GM12892 (cell line): ENCODE data around the gene RPL19. TPM values are rescaled to one million over a fixed set of nuclear protein-coding genes. Genes with fewer than 3 reads are reported as not detected.

Experiments used
- DNase-seq: peaks from one replicate; pipeline ENCODE4 v3.0.0; 2011; ENCODE audit not compliant: insufficient read length
- FAIRE-seq: peaks from 2 replicates; lab custom pipeline; 2011; peaks lifted over from hg19 to GRCh38; lab: Jason Lieb, UNC
- POLR2A ChIP-seq: IDR thresholded peaks from 2 replicates; pipeline ENCODE4 v1.6.1; 2011; ENCODE audit warnings: low read depth, low read length, control low read depth
- POLR2AphosphoS5 ChIP-seq: IDR thresholded peaks from 2 replicates; pipeline ENCODE4 v1.6.1; 2011; ENCODE audit warnings: low read depth, low read length, control low read depth
- TAF1 ChIP-seq: IDR thresholded peaks from 2 replicates; pipeline ENCODE4 v1.6.1; 2011; ENCODE audit warnings: low read depth, mild to moderate bottlenecking, control low read depth, low read length, borderline replicate concordance
- polyA plus RNA-seq: library from polyadenylated mRNA; unstranded; fragments of >200 nt; gene quantifications from one replicate; pipeline ENCODE4 v1.2.1, GENCODE V29; 2012; ENCODE audit warnings: missing spikeins, inconsistent platforms; ENCODE audit not compliant: missing spikeins

The RPL19 gene
- polyA plus RNA-seq: 5,032 TPM

DNA sequence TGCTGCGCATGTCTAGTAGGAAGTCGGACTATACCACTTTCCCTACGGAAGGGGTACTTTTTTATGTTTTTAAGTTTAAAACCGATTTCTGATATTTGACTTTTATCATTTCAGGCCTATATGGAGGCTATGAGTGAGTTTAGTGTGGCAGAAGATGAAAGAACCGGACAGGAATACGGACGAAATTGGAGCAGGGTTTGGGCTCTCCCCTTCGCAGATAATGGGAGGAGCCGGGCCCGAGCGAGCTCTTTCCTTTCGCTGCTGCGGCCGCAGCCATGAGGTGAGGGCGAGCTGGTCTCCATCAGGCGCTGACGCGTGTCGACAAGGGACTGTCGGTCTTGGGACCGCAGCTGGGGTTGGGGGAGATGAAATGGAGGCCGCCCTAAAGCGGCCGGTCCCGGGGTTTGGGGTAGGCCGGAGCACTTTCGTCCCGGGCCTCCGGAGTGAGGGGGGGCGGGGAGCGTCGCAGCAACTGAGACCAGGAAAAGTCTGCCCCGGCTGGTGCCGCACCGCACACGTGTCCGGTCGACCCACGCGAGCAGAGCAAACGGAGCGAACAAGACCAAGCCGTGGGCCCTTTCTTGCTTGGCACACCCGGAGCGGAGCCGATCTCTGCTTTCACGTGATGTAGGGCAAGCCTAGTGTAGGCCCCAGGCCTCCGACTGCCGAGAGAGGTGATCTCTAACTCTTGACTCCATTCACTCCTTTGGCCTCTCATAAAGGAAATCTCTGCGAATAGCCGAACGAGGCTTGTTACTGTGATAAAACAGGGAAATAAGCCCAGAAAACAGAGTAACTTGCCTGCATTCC is at the start of gene RPL19:
Gene RPL19, plus strand, starts transcription at position 214 of the 810 bp plus-strand sequence. Its CDS starts 62 bp downstream, at position 276.
- TF ChIP-seq TAF1: peak; percentile 97
- TF ChIP-seq POLR2AphosphoS5: peak; percentile 99
- TF ChIP-seq POLR2A: peak; percentile 99
- peak; percentile 86 for DNase-seq
- FAIRE-seq: peak; percentile 30

DNA sequence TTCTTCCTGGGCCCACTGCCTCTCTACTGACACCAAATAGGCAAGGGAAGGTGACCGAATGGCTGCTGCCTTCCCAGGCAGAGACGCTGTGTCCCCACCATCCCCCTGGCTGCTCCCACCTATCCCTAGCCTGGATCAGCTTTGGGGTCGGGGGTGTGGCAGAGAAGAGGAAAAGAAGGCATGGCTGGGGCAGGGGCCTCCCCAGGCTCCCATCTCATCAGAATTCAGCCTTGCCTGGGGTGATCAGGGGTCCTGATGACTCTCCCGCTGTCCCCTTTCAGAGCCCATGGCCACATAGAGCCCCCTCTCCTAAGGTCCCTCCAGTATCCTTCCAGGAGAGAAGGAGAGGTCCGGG is 49.3 kb upstream of the RPL19 start:
- FAIRE-seq (no peak), DNase-seq (no peak)
- TF ChIP-seq POLR2A: no peak
- no peak for TF ChIP-seq POLR2AphosphoS5
- TF ChIP-seq TAF1: no peak

DNA sequence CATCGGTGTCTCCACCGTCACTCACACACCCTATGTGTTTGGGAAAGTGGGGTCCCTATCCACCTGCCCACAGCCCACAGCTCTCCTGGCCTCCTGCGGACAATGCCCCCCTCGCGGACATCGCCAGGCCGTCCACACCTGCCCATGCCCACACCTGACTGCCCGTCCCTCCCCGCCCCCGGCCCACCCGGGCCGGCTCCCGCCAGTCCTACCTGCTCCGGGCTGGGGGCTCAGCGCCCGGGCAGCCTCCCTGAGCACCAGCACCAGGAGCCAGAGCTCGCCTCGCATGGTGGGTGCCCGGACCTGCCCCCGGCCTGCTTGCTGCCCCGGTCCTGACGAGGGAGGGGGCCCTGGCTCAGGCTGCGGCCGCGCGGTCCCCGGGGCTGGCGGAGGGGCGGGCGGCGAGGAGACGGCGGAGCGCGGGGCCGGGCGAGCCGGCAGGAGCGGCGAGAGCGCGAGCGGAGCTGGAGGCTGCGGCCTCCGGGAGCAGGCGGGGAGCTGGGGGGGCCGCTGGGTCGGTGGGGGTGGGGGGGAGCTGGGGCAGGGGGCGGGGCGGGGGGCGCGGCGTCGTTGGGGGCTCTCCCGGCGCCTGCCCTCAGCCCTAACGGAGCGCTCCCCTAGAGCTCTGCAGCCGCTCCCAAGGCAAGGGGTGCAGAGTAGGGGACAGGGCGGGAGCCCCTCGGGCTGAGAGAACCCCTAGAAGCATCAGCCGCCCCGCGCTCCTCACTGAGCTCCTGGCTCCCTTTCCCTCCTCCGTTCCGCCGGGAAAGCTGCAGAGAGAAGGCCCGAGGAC is 48.7 kb upstream of the RPL19 start, which contains the start of gene PLXDC1:
Gene PLXDC1, minus strand, starts transcription at position 488 of the 793 bp plus-strand sequence. Its CDS starts 200 bp downstream, at position 288.
- TF ChIP-seq POLR2AphosphoS5 (no peak), POLR2A (no peak), TAF1 (no peak)
- DNase-seq (no peak), FAIRE-seq (no peak)

DNA sequence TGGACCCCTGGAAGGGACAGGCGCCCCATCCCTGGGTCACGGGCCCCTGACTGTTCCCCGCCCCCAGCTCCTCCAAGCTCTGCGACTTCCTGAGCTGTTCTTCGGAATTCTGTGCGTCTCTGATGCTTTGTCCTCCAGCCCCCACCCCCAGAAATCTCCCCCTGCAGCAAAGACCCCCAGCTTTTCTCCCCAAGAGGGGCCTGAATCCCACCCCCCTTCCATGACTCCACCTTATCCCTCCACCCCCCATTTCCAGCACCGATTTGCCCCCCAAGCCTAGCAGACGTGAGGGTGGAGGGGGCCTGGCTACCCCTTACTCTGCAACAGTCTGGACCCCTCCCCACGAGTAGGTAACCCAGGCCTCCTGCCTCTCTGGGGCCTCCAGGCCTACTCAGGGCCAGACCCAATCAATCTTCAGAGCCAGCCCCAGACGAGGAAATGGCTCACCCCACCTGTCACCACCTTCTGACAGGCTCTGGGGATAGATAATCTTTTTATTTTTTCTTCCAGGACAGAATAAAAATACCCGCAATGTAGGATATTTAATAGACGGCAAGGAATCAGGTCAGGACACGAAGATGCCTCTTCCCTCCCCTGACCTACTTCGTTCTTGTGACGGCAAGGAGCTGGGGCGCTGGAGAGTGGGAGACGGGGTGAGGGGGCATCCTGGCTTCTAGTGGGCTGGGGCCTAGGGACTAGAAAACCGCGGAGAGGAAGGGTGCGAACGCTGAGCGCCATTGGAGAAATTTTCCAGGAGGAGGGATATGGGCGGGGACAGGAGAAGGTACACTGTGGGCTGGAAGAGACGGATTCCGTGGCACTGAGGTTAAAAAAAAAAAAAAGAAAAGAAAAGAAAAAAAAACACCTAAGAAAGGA is 47.9 kb upstream of the RPL19 start:
- FAIRE-seq: no peak

DNA sequence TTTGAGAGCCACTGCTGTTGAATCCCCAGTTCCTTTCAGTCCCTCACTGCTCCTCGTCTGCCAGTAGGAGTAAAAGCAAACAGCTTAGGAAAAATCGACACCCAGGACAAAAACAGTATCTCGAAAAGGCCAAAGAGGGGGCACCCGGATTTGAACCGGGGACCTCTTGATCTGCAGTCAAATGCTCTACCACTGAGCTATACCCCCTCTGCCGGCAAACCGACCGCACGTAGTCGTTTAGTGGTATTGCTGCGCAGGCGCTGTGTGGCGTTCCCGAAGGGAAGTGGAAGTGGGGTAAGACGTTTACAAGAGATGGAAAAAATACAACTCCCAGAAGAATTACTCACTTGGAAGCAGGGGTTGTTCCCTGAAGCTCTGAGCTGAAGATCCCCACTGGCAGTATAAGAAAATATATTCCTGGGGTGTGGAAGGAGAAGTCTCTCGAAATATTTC is 46.5 kb upstream of the RPL19 start:
- no peak for DNase-seq
- no peak for TF ChIP-seq POLR2AphosphoS5
- no peak for TF ChIP-seq TAF1
- peak; percentile 85 for FAIRE-seq

More for the DNA sequence above, 47.9 kb upstream of the RPL19 start:
- TF ChIP-seq TAF1 (no peak), POLR2A (no peak), POLR2AphosphoS5 (no peak)
- DNase-seq: no peak

DNA sequence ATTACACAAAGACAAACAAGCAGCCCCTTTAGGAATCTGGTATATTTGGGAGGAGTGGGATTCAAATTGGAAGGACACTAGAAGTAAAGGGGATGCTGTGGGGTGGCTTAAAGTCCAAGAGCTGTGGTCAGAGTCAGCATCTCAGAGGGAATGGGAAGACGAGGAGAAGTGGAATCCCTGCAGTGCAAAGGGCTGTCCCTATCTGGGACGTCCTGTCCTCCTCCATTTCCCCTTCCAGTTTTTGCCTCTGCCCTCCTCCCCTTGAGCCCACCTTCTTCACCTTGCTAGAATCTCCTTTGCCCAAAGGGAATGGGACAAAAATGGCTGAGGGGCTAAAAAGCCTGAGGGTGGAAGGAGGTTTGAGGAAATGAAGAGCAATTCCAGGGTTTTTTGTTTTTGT is 44.4 kb upstream of the RPL19 start:
- TF ChIP-seq POLR2AphosphoS5 (no peak), POLR2A (no peak), TAF1 (no peak)
- FAIRE-seq (no peak), DNase-seq (no peak)

DNA sequence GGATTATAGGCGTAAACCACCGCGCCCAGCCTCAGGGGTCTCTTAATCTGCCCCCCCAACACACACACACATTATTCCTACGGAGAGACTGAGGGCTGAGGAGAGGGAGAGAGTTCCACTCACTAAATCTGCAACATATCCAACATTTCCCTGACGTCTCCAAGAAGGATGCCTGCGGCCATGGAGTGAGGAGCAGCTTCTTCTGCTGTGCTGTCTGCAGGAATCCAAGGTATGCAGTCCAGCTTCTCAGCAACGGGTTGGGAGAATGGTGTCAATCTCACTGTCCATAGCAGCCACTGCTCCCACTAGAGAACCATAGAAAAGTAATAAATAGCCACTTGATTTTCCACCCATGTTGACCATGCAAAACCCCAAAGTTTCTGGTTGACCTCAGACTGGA is 43.6 kb upstream of the RPL19 start:
- no peak for FAIRE-seq
- TF ChIP-seq POLR2AphosphoS5 (no peak), TAF1 (no peak), POLR2A (no peak)
- no peak for DNase-seq

DNA sequence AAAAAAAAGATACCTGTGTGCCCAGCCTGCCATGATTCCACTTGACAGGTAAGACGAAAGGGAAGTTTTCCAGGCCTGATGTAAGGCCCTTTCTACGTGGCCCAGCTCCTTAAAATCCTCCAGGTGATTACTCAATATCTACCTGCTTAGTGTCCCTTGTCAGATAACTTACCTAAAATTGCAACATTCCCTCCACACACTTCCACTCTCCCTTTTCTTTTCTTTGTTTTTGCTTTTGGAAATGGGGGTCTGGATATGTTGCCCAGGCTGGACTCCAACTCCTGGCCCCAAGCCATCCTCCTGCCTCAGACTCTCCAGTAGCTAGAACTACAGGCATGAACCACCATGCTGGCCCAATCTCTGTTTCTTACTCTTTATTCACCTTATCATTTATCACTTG is 41.5 kb upstream of the RPL19 start:
- FAIRE-seq (no peak), DNase-seq (no peak)
- TF ChIP-seq POLR2A: no peak
- no peak for TF ChIP-seq TAF1
- TF ChIP-seq POLR2AphosphoS5: no peak

DNA sequence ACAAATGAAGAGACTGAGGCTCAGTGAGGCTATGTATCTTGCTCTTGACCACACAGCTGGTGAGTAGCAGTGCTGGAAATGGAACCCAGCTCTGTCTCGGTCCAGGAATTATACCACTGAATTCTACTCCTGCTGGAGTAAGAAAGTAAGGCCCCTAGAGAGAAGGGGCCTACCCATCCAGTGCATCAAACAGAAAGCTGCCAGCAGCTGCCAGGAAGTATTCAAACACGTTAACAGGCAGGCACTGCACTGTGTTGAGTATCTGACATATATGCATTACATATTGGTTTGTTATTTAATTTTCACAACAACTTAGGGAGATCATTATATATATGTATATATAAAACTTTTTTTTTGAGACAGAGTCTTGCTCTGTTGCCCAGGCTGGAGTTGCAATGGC is 38.1 kb upstream of the RPL19 start:
- DNase-seq (no peak), FAIRE-seq (no peak)
- TF ChIP-seq TAF1: no peak
- no peak for TF ChIP-seq POLR2AphosphoS5
- no peak for TF ChIP-seq POLR2A

DNA sequence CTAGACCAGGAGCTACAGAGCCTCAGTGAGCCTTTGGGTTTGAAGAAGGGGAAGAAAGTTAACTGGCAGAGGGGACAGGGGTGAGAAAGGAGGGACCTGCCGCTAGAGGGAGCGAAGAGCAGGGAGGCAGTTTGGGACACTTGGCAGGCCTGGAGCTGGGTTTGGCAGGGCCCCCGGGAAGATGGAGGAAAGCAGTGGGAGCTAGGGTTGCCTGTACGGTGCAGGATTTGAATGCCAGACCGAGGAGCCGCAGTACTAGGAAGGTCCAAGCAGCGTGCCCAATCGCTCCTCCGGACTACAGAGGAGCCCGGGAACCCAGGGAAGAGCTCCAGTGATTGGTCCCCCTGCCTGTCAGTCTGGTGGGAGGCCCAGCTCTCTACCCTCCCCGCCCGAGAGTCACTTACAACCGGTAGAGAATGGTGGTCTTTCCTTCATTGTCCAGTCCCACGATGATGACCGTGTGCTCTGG is 35.4 kb upstream of the RPL19 start:
- DNase-seq (peak; percentile 96), FAIRE-seq (peak; percentile 65)
- TF ChIP-seq TAF1 (no peak), POLR2AphosphoS5 (no peak), POLR2A (no peak)
